Lower leg skin (tissue), 4 donors: ENCODE measurements around the gene COL15A1. TPM values are rescaled to one million over a fixed set of nuclear protein-coding genes. Genes with fewer than 3 reads are reported as not detected.

Source experiments
- DNase-seq, 2 donors: peaks; one replicate each; pipeline ENCODE4 v3.0.0-alpha.2; 2019; ENCODE audit warnings: low spot score in 2 of 2
- H3K4me3 ChIP-seq: fragments of 200-600 bp; sonication (generic); 2 replicates; pipeline ENCODE4 v1.5.1; 2017; ENCODE audit warnings: mild to moderate bottlenecking, low read depth; ENCODE audit not compliant: poor library complexity, severe bottlenecking
- POLR2A ChIP-seq, 2 donors: fragments of 450-650 bp; IDR thresholded peaks; one replicate each; pipeline ENCODE4 v1.6.1; 2016 to 2017; ENCODE audit warnings: antibody characterized with exemption in 2 of 2, mild to moderate bottlenecking in 1 of 2, moderate library complexity in 1 of 2
- WGBS, 2 donors: methylation state at CpG; one replicate each; pipeline ENCODE4 v1.1.5; 2018; 5-methylcytosine and 5-hydroxymethylcytosine counted together
- intact Hi-C: fragments of 100-400 bp; cut with DNase I; formaldehyde crosslinking; loops from one replicate; pipeline ENCODE4 v1.15.0; 2023; ENCODE audit warnings: low total_unique reads
- total RNA-seq, 4 donors: library from RNA; depleted of rRNA; stranded (reverse); fragments of >200 nt; gene quantifications; one replicate each; pipeline ENCODE4 v1.1.0, GENCODE V29; 2016
- TF ChIP-seq, protein P1 (sequence below), 3 donors: fragments of 450-650 bp; IDR thresholded peaks; one replicate each; pipeline ENCODE4 v1.5.1; 2016; ENCODE audit warnings: antibody characterized with exemption in 3 of 3, mild to moderate bottlenecking in 3 of 3, moderate library complexity in 2 of 3

COL15A1 gene
- total RNA-seq, 4 donors from 2014 or later: 2.3 to 14.1 (median 8.3) TPM

DNA sequence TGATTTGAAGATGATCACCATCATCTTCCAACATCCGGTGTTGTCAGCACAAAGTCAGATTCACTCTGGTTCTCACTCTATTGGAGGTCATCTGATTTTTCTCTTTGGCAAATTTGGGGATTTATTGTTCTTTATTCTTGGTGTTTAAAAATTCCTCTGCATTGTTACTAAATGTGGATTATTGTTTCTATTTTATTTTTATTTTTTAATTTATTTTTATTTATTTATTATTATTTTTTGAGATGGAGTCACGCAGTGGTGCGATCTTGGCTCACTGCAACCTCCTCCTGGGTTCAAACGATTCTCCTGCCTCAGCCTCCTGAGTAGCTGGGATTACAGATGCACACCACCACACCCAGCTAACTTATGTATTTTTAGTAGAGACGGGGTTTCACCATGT is 88.3 kb downstream of the COL15A1 start:
- TF ChIP-seq, protein P1, sequence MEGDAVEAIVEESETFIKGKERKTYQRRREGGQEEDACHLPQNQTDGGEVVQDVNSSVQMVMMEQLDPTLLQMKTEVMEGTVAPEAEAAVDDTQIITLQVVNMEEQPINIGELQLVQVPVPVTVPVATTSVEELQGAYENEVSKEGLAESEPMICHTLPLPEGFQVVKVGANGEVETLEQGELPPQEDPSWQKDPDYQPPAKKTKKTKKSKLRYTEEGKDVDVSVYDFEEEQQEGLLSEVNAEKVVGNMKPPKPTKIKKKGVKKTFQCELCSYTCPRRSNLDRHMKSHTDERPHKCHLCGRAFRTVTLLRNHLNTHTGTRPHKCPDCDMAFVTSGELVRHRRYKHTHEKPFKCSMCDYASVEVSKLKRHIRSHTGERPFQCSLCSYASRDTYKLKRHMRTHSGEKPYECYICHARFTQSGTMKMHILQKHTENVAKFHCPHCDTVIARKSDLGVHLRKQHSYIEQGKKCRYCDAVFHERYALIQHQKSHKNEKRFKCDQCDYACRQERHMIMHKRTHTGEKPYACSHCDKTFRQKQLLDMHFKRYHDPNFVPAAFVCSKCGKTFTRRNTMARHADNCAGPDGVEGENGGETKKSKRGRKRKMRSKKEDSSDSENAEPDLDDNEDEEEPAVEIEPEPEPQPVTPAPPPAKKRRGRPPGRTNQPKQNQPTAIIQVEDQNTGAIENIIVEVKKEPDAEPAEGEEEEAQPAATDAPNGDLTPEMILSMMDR (IDR thresholded peaks at IDR 0.05): no peak
- no peak for TF ChIP-seq POLR2A (IDR thresholded peaks at IDR 0.05)
- intact Hi-C loops: no loop called here
- WGBS, 2 donors: 92 to 96% methylated on average over 5 of the region's 5 CpGs
- no peak overlapping the region for H3K4me3 ChIP-seq
- no peak for DNase-seq

DNA sequence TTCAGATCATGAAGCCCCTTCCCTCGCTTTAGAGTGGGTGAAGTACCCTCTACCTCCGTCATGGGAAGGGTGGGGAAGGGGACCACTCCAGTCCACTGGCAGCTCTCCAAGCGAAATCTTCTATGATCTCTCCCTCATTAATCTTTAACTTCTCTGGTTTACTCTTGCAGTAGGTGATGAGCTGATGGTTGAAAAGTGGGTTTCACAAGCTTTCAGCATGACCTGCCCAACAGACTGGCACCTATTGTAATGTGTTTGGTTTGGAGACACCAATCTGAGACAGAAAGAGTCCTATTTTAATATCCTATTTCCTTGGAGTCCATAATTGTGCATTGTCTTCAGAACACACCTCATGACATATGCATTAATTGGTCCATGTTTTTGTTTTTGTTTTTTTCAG is 90.4 kb downstream of the COL15A1 start:
- TF ChIP-seq POLR2A (IDR thresholded peaks at IDR 0.05): no peak
- TF ChIP-seq, protein P1 (IDR thresholded peaks at IDR 0.05): no peak
- no peak overlapping the region for H3K4me3 ChIP-seq
- WGBS, 2 donors: 89 to 93% methylated on average over 3 of the region's 3 CpGs
- intact Hi-C loops: no loop called here
- no peak for DNase-seq

DNA sequence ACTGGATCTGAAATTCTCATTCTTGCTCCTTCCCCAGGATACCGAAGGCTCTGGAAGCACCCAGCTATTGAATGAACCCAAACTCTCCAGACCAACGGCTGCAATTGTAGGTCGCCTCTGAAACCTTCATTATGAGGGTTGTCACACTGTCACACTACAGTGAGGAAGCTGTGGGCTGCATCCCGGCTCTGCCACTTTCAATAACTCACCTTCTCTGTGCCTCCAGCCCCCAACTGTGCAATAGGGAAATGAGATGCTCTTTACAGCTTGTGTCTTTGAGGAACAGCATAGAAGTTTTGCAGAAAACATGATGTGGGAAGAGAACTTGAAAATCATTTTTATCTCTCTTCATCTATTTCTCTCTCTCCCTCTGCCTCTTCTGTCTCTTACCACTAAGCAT is 91.6 kb downstream of the COL15A1 start:
- WGBS, 2 donors: 82 to 87% methylated on average over 4 of the region's 4 CpGs

DNA sequence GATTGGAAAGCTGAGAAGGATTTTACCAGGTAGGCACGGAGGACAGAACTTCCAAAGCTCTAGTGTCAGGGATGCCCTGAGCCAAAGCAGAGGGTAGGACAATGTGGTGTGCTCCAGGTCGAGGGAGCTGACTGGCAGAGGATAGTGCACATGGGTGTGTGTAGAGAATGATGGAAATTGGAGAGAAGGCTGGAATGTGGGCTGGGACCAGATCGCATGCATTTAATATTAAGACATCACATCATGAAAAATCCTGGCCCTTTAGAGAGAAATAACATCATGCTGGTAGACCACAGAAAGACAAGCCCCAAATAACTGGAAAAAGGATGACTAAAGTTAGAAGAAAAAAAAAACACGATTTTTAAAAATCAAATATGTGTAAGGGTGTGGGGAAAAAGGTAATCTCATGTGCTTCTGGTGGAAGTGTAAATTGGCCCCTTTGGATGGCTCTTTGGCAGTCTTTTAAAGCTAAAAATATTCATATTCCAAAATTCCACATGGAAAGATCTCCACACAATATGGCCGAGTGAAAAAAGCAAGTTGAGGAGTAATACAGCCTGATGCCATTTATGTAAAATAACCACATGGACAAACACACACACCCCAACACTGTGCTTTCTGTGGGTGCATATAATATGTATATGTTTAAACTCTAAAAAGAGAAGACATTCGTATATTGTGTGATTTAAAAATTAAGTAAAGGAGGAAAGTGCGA is 94.2 kb downstream of the COL15A1 start:
- intact Hi-C loops: no loop called here
- H3K4me3 ChIP-seq: no peak overlapping the region
- DNase-seq: no peak
- 63 to 65% methylated on average over 7 of the region's 7 CpGs for WGBS, 2 donors
- no peak for TF ChIP-seq POLR2A (IDR thresholded peaks at IDR 0.05)
- TF ChIP-seq, protein P1 (IDR thresholded peaks at IDR 0.05): no peak

More for the DNA sequence above, 91.6 kb downstream of the COL15A1 start:
- no peak overlapping the region for H3K4me3 ChIP-seq
- intact Hi-C loops: no loop called here
- DNase-seq: no peak
- no peak for TF ChIP-seq POLR2A (IDR thresholded peaks at IDR 0.05)
- TF ChIP-seq, protein P1 (IDR thresholded peaks at IDR 0.05): no peak

DNA sequence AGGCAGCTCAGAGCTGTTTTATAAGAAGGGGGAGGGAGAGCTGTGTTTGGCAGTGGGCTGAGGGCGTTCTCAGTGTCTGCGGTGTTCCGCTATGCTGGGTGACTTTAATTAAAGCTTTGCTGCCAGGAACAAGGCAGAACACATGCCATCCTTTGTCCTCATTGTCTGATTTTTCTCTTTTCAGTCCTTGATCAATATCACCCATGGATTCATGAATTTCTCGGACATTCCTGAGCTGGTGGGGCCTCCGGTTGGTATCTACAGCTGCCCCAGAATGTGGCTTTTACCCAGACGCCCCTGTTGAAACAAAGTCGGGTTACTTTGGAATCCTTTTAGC is 94.7 kb downstream of the COL15A1 start:
- TF ChIP-seq POLR2A (IDR thresholded peaks at IDR 0.05): no peak
- TF ChIP-seq, protein P1 (IDR thresholded peaks at IDR 0.05): no peak
- H3K4me3 ChIP-seq: no peak overlapping the region
- intact Hi-C loops: no loop called here
- no peak for DNase-seq
- 52 to 66% methylated on average over 7 of the region's 7 CpGs for WGBS, 2 donors
